GM21367 (cell line): ENCODE results near the gene ITIH1.

Experiments used
- ATAC-seq: cut with Tn5 transposase; IDR thresholded peaks from one replicate; pipeline ENCODE4 v1.9.1; 2021; ENCODE audit not compliant: unreplicated experiment

Gene ITIH1

GRCh38 chr3:52810923-52811322 is 33.5 kb downstream of the ITIH1 start:
- ATAC-seq, result no peak

- ATAC-seq, result no peak
Measured at GRCh38 chr3:52811452-52812011, 34.1 kb downstream of the ITIH1 start.

- no peak for ATAC-seq
Measured at GRCh38 chr3:52813810-52814209, 36.4 kb downstream of the ITIH1 start.

GRCh38 chr3:52816199-52816598 is 38.8 kb downstream of the ITIH1 start:
- no peak for ATAC-seq

- ATAC-seq, result no peak
Measured at GRCh38 chr3:52816654-52817053, 39.3 kb downstream of the ITIH1 start.

- no peak for ATAC-seq
Measured at GRCh38 chr3:52817221-52817620, 39.8 kb downstream of the ITIH1 start.

- no peak for ATAC-seq
Measured at GRCh38 chr3:52817860-52818259, 40.5 kb downstream of the ITIH1 start.

- no peak for ATAC-seq
Measured at GRCh38 chr3:52819936-52820335, 42.5 kb downstream of the ITIH1 start.

- no peak for ATAC-seq
Measured at GRCh38 chr3:52820736-52821135, 43.3 kb downstream of the ITIH1 start.

GRCh38 chr3:52822363-52822762 is 45.0 kb downstream of the ITIH1 start:
- ATAC-seq, result no peak

- ATAC-seq, result no peak
Measured at GRCh38 chr3:52824037-52824436, 46.6 kb downstream of the ITIH1 start.

- no peak for ATAC-seq
Measured at GRCh38 chr3:52827441-52827840, 50.0 kb downstream of the ITIH1 start.

- no peak for ATAC-seq
Measured at GRCh38 chr3:52827866-52828376, 50.5 kb downstream of the ITIH1 start.

- no peak for ATAC-seq
Measured at GRCh38 chr3:52829482-52829881, 52.1 kb downstream of the ITIH1 start.

- no peak for ATAC-seq
Measured at GRCh38 chr3:52829906-52830463, 52.6 kb downstream of the ITIH1 start.

- ATAC-seq, result no peak
Measured at GRCh38 chr3:52830535-52831258, 53.3 kb downstream of the ITIH1 start, which contains the start of gene ITIH4. TSS of gene ITIH4 (minus strand) at chr3:52830672. CDS start at chr3:52830642, 30 bp downstream.

GRCh38 chr3:52831500-52832301 is 54.3 kb downstream of the ITIH1 start:
- no peak for ATAC-seq

GRCh38 chr3:52833202-52833601 is 55.8 kb downstream of the ITIH1 start:
- ATAC-seq, result no peak

- ATAC-seq, result no peak
Measured at GRCh38 chr3:52834871-52835501, 57.6 kb downstream of the ITIH1 start, which contains the start of gene MUSTN1. TSS of gene MUSTN1 (minus strand) at chr3:52835019. CDS start at chr3:52834948, 71 bp downstream.

GRCh38 chr3:52835766-52836470 is 58.5 kb downstream of the ITIH1 start:
- no peak for ATAC-seq
